ENCODE results near the gene EPHA6.
"Not testable (repeated sequence)": the region's sequence is repeated elsewhere in the genome, so short reads cannot be mapped to it uniquely, and the experiment has no call there.

Gene EPHA6

DNA sequence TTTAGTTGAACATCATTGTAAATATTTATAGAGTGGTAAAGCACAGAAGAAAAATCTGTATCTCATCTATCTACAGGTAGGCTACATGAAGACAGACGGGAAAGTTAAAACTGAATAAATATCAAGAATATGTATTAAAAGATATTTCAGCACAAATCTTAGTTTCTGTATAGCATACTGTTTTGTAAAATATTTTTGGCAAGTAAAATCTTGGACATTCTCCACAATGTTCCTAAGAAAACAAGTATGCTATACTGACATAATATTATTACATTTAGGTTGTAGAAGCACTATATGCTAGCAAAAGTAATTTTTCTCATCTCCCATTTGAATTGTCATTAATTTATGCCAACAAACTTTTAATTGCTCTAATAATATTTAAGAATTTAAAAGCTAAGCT lies 623.7 kb downstream of the EPHA6 start:
- DNase-seq (ENCODE audit: low read depth in 2 of 2) = no peak

DNA sequence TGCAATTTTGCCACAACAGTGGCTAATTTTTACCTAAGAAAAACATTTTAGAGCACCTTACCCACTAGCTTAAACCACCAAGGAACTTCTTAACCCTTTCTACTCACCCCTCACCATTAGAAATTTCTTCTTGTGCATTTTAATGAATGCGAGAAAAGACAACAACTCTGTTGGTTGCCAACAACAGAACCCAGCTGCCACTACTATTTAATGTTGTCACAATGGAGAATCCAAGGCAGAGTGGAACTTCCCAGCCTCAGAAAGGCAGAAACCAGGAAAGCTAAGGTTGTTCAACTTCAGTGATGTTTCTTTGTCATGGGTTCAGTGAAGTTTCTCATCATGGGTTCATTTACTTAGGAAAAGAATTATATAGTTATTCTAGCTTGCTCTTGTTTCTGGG lies 625.0 kb downstream of the EPHA6 start:
- DNase-seq (ENCODE audit: low read depth in 2 of 2) = no peak

GRCh38 chr3:97464035-97464434 lies 649.6 kb downstream of the EPHA6 start:
- no peak for DNase-seq (ENCODE audit: low read depth in 2 of 2)

DNA sequence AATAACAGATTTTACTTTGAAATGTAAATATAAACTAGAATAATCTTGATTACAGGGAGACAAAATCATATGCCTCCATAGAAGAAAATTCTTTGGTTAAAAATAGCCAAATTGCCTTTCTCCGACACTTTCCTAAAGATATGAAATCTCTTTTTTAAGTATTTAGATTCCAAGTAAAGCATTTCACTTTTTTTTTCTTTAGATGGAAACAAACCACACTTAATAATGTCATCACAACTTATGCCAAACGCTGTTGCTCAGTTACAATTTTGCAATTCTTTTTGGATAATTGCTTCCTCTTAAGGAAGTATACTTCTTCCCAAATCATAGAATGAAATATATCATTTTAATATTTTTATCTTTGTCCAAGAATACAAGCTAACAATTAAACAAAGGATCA lies 656.1 kb downstream of the EPHA6 start:
- no peak for DNase-seq (ENCODE audit: low read depth in 2 of 2)

GRCh38 chr3:97479740-97480139 lies 665.3 kb downstream of the EPHA6 start:
- DNase-seq (ENCODE audit: low read depth in 2 of 2) = no peak

- DNase-seq (ENCODE audit: low read depth in 2 of 2) = not testable (repeated sequence)
These were observed 666.4 kb downstream of the EPHA6 start for GRCh38 chr3:97480696-97481289.

GRCh38 chr3:97481416-97481815 lies 667.0 kb downstream of the EPHA6 start:
- DNase-seq (ENCODE audit: low read depth in 2 of 2) = no peak

DNA sequence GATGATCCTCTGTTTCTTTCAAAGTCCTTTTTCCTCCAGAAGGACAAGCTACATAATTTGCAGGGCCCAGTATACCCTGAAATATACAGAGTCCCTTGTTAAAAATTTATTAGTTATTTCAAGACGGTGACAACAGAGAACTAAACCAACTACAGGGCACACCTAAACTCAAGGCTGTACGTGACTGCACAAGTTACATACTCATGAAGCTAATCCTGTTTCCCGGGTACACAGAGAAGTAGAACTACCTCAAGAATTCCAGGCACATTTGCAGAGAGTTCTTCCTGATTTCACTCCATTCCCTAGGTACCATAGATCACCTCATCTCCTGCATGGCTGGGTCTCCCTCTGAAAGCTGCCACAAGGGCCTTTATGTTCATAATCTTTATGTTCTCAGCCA lies 670.8 kb downstream of the EPHA6 start:
- DNase-seq (ENCODE audit: low read depth in 2 of 2) = no peak

- no peak for DNase-seq (ENCODE audit: low read depth in 2 of 2)
These were observed 673.2 kb downstream of the EPHA6 start for GRCh38 chr3:97487587-97487986.

DNA sequence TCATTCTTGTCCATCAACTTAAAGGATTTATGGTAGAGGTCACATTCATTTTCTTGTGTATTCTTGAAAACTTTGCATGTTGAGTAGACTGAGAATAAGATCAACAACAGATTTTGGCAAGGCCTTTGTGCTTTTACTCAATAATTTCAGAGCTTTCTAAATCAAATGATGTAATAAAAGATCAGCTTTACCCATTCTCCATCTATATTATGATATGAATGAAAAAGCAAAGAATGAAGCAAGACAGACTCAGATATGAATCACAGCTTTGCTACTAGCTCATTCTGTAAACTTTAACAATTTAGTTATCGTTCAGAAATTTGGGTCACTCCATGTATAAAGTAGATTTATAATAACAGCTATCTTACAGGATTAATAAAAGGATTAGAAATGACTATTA lies 674.3 kb downstream of the EPHA6 start:
- no peak for DNase-seq (ENCODE audit: low read depth in 2 of 2)

GRCh38 chr3:97495896-97496295 lies 681.5 kb downstream of the EPHA6 start:
- no peak for DNase-seq (ENCODE audit: low read depth in 2 of 2)

- DNase-seq (ENCODE audit: low read depth in 2 of 2) = no peak
These were observed 682.7 kb downstream of the EPHA6 start for GRCh38 chr3:97497138-97497537.

- no peak for DNase-seq (ENCODE audit: low read depth in 2 of 2)
These were observed 690.1 kb downstream of the EPHA6 start for GRCh38 chr3:97504463-97504862.

DNA sequence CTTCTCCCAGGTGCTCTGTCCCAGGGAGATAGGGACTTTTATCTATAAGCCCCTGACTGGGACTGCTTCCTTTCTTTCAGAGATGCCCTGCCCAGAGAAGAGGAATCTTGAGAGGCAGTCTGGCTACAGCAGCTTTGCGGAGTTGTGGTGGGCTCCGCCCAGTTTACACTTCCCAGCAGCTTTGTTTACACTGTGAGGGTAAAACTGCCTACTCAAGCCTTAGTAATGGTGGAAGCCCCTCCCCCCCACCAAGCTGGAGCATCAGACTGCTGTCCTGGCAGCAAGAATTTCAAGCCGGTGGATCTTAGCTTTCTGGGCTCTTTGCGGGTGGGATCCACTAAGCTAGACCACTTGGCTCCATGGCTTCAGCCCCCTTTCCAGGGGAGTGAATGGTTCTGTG lies 696.4 kb downstream of the EPHA6 start:
- no peak for DNase-seq (ENCODE audit: low read depth in 2 of 2)

GRCh38 chr3:97515076-97515475 lies 700.7 kb downstream of the EPHA6 start:
- no peak for DNase-seq (ENCODE audit: low read depth in 2 of 2)

DNA sequence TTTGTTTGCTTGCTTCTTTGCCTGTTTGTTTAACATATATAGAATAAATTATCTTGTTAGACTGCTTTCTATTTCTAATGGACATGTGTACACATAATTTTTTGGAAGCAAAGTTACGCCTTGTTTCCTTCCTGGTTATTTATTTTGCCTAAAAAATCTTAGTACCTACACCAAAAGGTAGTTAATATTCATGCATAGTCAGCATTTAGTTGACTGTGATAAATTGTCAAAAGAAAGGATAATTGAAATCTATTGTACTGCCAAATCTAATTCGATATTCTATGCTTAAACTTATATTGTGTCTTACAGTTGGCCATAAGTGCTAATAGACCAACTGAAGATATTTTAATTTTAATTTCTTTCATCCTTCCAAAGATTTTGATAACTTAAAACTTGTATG lies 716.3 kb downstream of the EPHA6 start:
- no peak for DNase-seq (ENCODE audit: low read depth in 2 of 2)

DNA sequence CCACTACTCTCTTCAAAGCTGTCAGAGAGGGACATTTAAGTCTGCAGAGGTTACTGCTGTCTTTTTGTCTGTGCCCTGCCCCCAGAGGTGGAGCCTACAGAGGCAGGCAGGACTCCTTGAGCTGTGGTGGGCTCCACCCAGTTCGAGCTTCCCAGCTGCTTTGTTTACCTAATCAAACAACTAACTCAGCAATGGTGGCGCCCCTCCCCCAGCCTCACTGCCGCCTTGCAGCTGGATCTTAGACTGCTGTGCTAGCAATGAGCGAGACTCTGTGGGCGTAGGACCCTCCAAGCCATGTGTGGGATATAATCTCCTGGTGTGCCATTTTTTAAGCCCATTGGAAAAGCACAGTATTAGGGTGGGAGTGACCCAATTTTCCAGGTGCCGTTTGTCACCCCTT lies 733.2 kb downstream of the EPHA6 start:
- not testable (repeated sequence) for DNase-seq (ENCODE audit: low read depth in 2 of 2)

DNA sequence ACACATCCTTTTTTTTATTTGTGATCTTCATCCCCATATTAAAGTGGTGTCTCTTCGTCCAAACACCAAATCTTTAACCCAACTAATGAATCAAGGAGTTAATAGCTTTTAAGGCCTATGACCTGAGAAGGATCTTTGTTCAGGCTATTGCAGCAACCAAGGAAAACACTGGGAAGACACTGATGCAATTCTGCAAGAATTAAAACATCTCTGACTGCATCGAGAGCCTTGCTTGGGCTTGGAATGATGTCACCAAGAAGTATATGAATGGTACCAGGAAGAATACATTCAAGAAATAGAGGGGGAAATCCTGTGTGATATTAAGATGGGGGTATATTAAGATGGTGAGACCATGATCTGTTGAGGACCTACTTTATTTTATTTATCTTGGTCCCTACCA lies 736.0 kb downstream of the EPHA6 start:
- no peak for DNase-seq (ENCODE audit: low read depth in 2 of 2)

GRCh38 chr3:97552186-97552585 lies 737.8 kb downstream of the EPHA6 start:
- no peak for DNase-seq (ENCODE audit: low read depth in 2 of 2)

GRCh38 chr3:97575742-97576141 lies 761.3 kb downstream of the EPHA6 start:
- no peak for DNase-seq (ENCODE audit: low read depth in 2 of 2)

- DNase-seq (ENCODE audit: low read depth in 2 of 2) = no peak
These were observed 761.8 kb downstream of the EPHA6 start for GRCh38 chr3:97576221-97576620.

GRCh38 chr3:97579365-97579764 lies 765.0 kb downstream of the EPHA6 start:
- DNase-seq (ENCODE audit: low read depth in 2 of 2) = no peak

DNA sequence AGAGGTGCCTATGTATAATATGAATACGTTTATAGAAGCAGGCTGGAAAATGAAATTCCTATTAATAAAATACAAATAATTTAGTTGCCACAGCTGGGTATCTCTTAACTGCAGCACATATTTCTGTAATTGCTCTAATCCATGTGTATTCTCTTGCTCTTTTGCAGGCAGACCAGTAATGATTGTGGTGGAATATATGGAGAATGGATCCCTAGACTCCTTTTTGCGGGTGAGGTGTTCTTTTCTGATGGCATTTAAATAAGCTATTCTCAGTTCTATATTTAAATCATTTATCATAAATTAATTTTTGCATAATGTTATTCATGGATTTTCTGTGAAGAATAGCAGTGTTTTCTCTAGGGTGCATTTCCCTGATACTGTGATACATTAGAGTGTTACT lies 796.2 kb downstream of the EPHA6 start:
- no peak for DNase-seq (ENCODE audit: low read depth in 2 of 2)

GRCh38 chr3:97612632-97613031 lies 798.2 kb downstream of the EPHA6 start:
- no peak for DNase-seq (ENCODE audit: low read depth in 2 of 2)

- DNase-seq (ENCODE audit: low read depth in 2 of 2) = no peak
These were observed 798.7 kb downstream of the EPHA6 start for GRCh38 chr3:97613139-97613538.

Measured in fibroblast of skin of left quadriceps (primary cell).